ENCODE measurements around the gene STK38L. TPM values are rescaled to one million over a fixed set of nuclear protein-coding genes. Genes with fewer than 3 reads are reported as not detected.

STK38L gene
- total RNA-seq, 1 donor from 2014 or later, result 31.4 TPM

DNA sequence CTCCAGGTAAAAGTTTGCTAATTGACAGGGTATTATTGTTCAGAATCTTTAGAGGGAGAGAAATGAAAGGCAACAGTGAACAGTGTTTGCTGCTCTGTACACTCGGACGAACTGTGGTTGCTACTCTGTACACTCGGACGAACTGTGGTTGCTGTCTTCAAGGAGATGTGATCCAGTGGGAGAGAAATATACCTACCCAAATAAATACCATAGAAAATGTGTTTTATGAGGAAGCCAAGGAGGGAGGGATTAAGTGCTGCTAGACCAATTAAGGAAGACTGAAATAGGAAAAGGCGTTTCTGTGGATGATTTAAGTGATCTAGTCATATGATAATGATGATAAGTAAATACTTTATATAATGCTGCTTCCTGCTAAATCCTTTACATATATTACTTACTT lies 2.7 kb downstream of the STK38L start:
- Mint-ChIP-seq H3K9me3 (ENCODE audit: unreplicated experiment) (peaks cover 4% of the 10 kb centered on the region), H3K4me3 (ENCODE audit: unreplicated experiment) (peak overlapping the region; percentile 51), H3K27me3 (ENCODE audit: unreplicated experiment) (peaks cover 7% of the 10 kb centered on the region), H3K4me1 (ENCODE audit: low read depth, unreplicated experiment) (peaks cover 14% of the 10 kb centered on the region), H3K27ac (ENCODE audit: unreplicated experiment) (no peak overlapping the region), H3K36me3 (ENCODE audit: unreplicated experiment) (no peaks in the 10 kb centered on the region)
- TF ChIP-seq, protein P1, sequence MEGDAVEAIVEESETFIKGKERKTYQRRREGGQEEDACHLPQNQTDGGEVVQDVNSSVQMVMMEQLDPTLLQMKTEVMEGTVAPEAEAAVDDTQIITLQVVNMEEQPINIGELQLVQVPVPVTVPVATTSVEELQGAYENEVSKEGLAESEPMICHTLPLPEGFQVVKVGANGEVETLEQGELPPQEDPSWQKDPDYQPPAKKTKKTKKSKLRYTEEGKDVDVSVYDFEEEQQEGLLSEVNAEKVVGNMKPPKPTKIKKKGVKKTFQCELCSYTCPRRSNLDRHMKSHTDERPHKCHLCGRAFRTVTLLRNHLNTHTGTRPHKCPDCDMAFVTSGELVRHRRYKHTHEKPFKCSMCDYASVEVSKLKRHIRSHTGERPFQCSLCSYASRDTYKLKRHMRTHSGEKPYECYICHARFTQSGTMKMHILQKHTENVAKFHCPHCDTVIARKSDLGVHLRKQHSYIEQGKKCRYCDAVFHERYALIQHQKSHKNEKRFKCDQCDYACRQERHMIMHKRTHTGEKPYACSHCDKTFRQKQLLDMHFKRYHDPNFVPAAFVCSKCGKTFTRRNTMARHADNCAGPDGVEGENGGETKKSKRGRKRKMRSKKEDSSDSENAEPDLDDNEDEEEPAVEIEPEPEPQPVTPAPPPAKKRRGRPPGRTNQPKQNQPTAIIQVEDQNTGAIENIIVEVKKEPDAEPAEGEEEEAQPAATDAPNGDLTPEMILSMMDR (IDR thresholded peaks at IDR 0.05; ENCODE audit: partially characterized antibody, unreplicated experiment), result no peak
- DNase-seq, result no peak

DNA sequence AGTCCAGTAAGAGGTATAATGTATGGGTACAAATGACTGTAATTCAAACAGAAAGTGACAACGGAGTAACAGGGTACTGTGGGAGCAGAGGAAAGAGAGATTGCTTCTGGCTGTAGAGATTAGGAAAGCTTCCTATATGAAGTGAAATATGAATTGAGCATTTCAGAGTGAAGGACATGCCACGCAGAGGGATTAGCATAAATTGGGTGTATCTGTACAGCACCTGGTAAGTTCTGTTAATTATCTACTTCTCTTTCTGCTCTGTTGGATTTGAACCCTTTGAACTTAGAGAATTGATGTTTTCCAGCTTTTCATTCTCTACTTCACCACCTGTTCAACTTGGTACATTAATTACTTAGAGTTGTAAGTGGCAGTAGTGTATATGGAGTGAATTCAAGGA lies 8.8 kb downstream of the STK38L start:
- no peak for DNase-seq
- TF ChIP-seq, protein P1 (IDR thresholded peaks at IDR 0.05; ENCODE audit: partially characterized antibody, unreplicated experiment), result no peak
- H3K4me3 Mint-ChIP-seq (ENCODE audit: unreplicated experiment), result no peak overlapping the region
- no peaks in the 10 kb centered on the region for H3K9me3 Mint-ChIP-seq (ENCODE audit: unreplicated experiment)
- peaks cover 2% of the 10 kb centered on the region for H3K4me1 Mint-ChIP-seq (ENCODE audit: low read depth, unreplicated experiment)
- no peaks in the 10 kb centered on the region for H3K36me3 Mint-ChIP-seq (ENCODE audit: unreplicated experiment)
- no peaks in the 10 kb centered on the region for H3K27me3 Mint-ChIP-seq (ENCODE audit: unreplicated experiment)
- no peak overlapping the region for H3K27ac Mint-ChIP-seq (ENCODE audit: unreplicated experiment)

DNA sequence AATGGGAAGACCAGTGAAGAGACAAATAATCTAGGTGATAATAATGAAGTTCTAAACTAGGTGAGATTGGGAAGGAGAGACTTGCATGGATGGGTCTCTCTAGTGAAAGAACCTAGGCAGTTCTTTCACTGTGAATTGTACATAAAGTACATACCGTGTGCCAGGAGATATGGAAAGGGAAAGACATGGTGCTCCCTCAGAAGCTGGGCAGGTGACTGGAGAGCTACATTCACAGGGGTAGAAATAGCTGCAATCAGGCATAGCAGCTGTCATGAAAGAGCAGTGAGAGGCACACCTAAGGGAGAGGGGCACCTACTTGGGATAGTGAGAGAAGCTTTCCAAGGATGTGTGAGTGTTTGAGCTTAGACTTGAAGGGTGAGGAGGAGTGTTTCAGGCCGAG lies 9.3 kb downstream of the STK38L start:
- Mint-ChIP-seq H3K4me3 (ENCODE audit: unreplicated experiment) (no peak overlapping the region), H3K9me3 (ENCODE audit: unreplicated experiment) (no peaks in the 10 kb centered on the region), H3K36me3 (ENCODE audit: unreplicated experiment) (no peaks in the 10 kb centered on the region), H3K4me1 (ENCODE audit: low read depth, unreplicated experiment) (peaks cover 2% of the 10 kb centered on the region), H3K27ac (ENCODE audit: unreplicated experiment) (no peak overlapping the region), H3K27me3 (ENCODE audit: unreplicated experiment) (no peaks in the 10 kb centered on the region)
- no peak for DNase-seq
- TF ChIP-seq, protein P1 (IDR thresholded peaks at IDR 0.05; ENCODE audit: partially characterized antibody, unreplicated experiment), result no peak

DNA sequence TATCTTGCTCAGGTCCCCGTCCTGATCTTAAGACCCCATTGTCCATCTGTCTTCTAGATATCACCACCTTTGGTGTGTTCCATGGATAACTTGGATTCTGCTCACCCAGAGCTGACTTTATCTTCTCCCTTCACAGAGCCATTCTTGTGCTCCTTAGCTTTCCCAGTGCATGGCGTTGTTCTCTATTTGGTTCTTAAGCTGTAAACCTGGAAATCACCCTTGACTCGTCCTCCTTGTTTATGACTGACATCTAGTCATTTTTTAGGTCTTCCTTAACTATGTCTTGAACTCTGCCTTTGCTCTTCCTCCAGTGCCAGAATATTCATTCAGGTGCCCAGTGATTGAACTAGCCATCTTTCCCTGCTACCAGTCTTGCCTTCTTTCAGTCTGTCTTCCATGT lies 11.7 kb downstream of the STK38L start:
- no peaks in the 10 kb centered on the region for H3K9me3 Mint-ChIP-seq (ENCODE audit: unreplicated experiment)
- peaks cover 2% of the 10 kb centered on the region for H3K4me1 Mint-ChIP-seq (ENCODE audit: low read depth, unreplicated experiment)
- TF ChIP-seq, protein P1 (IDR thresholded peaks at IDR 0.05; ENCODE audit: partially characterized antibody, unreplicated experiment), result no peak
- no peak overlapping the region for H3K4me3 Mint-ChIP-seq (ENCODE audit: unreplicated experiment)
- DNase-seq, result no peak
- no peak overlapping the region for H3K27ac Mint-ChIP-seq (ENCODE audit: unreplicated experiment)
- H3K27me3 Mint-ChIP-seq (ENCODE audit: unreplicated experiment), result no peaks in the 10 kb centered on the region
- no peaks in the 10 kb centered on the region for H3K36me3 Mint-ChIP-seq (ENCODE audit: unreplicated experiment)

DNA sequence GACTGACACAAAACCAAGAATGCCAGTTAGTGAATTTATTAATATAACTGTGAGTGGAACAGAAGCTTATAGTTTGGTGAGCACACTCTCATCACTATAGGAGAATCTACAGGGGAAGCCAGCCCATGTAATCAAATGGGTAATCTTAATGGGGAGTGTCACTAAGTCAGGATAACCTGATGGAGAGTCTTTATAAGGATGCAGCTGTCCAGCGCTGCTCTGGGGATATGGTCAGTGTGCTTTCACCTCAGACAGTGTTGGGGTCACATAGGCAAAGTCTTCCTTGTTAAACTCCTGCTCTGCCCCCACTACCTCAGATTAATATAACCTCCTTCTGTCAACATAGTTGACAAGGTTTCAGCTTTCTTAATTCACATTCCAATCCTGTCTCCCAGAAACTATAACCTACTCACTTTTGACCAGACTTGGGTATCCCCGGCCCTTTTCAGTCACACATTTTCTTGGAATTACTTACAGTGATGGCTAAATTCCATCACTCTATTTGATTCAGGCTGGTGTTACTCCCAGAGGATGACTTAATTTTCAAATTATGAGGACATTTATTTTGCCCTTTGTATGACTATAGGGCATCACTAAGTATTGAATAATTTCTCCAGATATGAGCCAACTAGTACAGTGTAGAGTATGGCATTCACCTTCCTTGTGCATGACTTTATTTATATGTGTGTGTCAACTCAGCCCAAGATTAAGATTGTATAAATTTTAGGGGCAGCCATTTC lies 13.2 kb downstream of the STK38L start:
- DNase-seq, result no peak
- Mint-ChIP-seq H3K27ac (ENCODE audit: unreplicated experiment) (no peak overlapping the region), H3K4me3 (ENCODE audit: unreplicated experiment) (no peak overlapping the region), H3K4me1 (ENCODE audit: low read depth, unreplicated experiment) (peaks cover 2% of the 10 kb centered on the region), H3K36me3 (ENCODE audit: unreplicated experiment) (no peaks in the 10 kb centered on the region), H3K27me3 (ENCODE audit: unreplicated experiment) (no peaks in the 10 kb centered on the region), H3K9me3 (ENCODE audit: unreplicated experiment) (no peaks in the 10 kb centered on the region)
- TF ChIP-seq, protein P1 (IDR thresholded peaks at IDR 0.05; ENCODE audit: partially characterized antibody, unreplicated experiment), result no peak
